B cell (primary cell): Measurements from ENCODE around the gene CABLES1. TPM values are rescaled to one million over a fixed set of nuclear protein-coding genes. Genes with fewer than 3 reads are reported as not detected.

Experiments
- ATAC-seq: fragments of 200-7000 bp; cut with Tn5 transposase; one replicate; pipeline ENCODE4 v1.10.0; 2021; ENCODE audit warnings: low read depth, mild to moderate bottlenecking, moderate number of reproducible peaks, moderate library complexity
- CTCF ChIA-PET: fragments of 350-600 bp; sonication (Branson Sonifier 250); formaldehyde crosslinking; loops from one replicate; lab custom pipeline; 2021; ENCODE audit warnings: antibody characterized with exemption, inconsistent platforms; lab: Charles Lee
- POLR2A ChIA-PET: fragments of 350-600 bp; sonication (Branson Sonifier 250); formaldehyde crosslinking; loops from one replicate; lab custom pipeline; 2021; ENCODE audit warnings: antibody characterized with exemption; lab: Charles Lee
- DNase-seq: peaks from one replicate; pipeline ENCODE4 v3.0.0; 2013
- H2AFZ ChIP-seq: 2 replicates; pipeline ENCODE4 v1.6.1; 2012; ENCODE audit warnings: mild to moderate bottlenecking, low read depth, low read length; ENCODE audit not compliant: insufficient read depth, poor library complexity, severe bottlenecking
- H3K27ac ChIP-seq, 2 donors: 1 replicate in 1 of 2; 2 replicates in 1 of 2; pipeline ENCODE4 v1.5.1; 2012 to 2013; ENCODE audit warnings: low read length in 2 of 2, mild to moderate bottlenecking in 2 of 2, moderate library complexity in 1 of 2
- H3K27me3 ChIP-seq, 4 experiments: fragments of 200-600 bp in 1 of 4; sonication (generic) in 1 of 4; replicated peaks in 1 of 4; 1 replicate in 2 of 4; 2 replicates in 2 of 4; pipeline versions ENCODE4 v1.6.1 to v1.7.0; 2013 to 2016; ENCODE audit warnings: low read length in 3 of 4, mild to moderate bottlenecking in 2 of 4, mixed read lengths in 1 of 4, moderate library complexity in 1 of 4; ENCODE audit not compliant: insufficient read depth in 4 of 4, control insufficient read depth in 3 of 4; ENCODE audit errors: control extremely low read depth in 1 of 4
- H3K36me3 ChIP-seq, 2 experiments: replicated peaks in 1 of 2; 1 replicate in 1 of 2; 2 replicates in 1 of 2; pipeline versions ENCODE4 v1.6.1 to v1.7.1; 2013; ENCODE audit warnings: low read length in 1 of 2; ENCODE audit not compliant: insufficient read depth in 2 of 2, control insufficient read depth in 1 of 2; ENCODE audit errors: control extremely low read depth in 1 of 2, extremely low read depth in 1 of 2
- H3K4me1 ChIP-seq, 2 donors: fragments of 200-600 bp in 1 of 2; sonication (generic) in 1 of 2; 1 replicate in 1 of 2; 2 replicates in 1 of 2; pipeline versions ENCODE4 v1.5.1 to v1.6.1; 2013 to 2017; ENCODE audit warnings: low read length in 2 of 2; ENCODE audit not compliant: control insufficient read depth in 2 of 2, insufficient read depth in 2 of 2
- H3K4me2 ChIP-seq: replicated peaks from 2 replicates; pipeline ENCODE3; 2012; ENCODE audit warnings: mild to moderate bottlenecking, low read depth, low read length; ENCODE audit not compliant: poor library complexity, severe bottlenecking
- H3K4me3 ChIP-seq, 5 experiments: fragments of 200-600 bp in 1 of 5; sonication (generic) in 1 of 5; 1 replicate in 3 of 5; 2 replicates in 2 of 5; pipeline versions ENCODE4 v1.5.1 to v1.7.0; 2011 to 2016; ENCODE audit warnings: low read length in 4 of 5, mild to moderate bottlenecking in 4 of 5, low read depth in 2 of 5, control low read depth in 1 of 5, moderate library complexity in 1 of 5; ENCODE audit not compliant: insufficient read depth in 1 of 5; ENCODE audit errors: control extremely low read depth in 1 of 5, extremely low read depth in 1 of 5
- H3K79me2 ChIP-seq: fragments of 200-600 bp; sonication (generic); one replicate; pipeline ENCODE4 v1.6.0; 2016; ENCODE audit warnings: low read length; ENCODE audit not compliant: control insufficient read depth, insufficient read depth
- H3K9ac ChIP-seq: fragments of 200-600 bp; sonication (generic); 2 replicates; pipeline ENCODE4 v1.6.1; 2017; ENCODE audit warnings: mild to moderate bottlenecking, low read length, moderate library complexity
- H3K9me3 ChIP-seq, 3 donors: one replicate each; pipeline versions ENCODE4 v1.6.1 to v1.7.1; 2013; ENCODE audit warnings: low read length in 2 of 3; ENCODE audit not compliant: control insufficient read depth in 2 of 3, insufficient read depth in 1 of 3; ENCODE audit errors: control extremely low read depth in 1 of 3
- H4K20me1 ChIP-seq: 2 replicates; pipeline ENCODE4 v1.6.0; 2012; ENCODE audit warnings: mild to moderate bottlenecking, low read length; ENCODE audit not compliant: insufficient read depth, control insufficient read depth, poor library complexity, severe bottlenecking
- H3K27ac Mint-ChIP-seq: one replicate; pipeline ENCODE4 v1.8.0; 2021; ENCODE audit warnings: mixed read lengths
- H3K27me3 Mint-ChIP-seq: one replicate; pipeline ENCODE4 v1.8.0; 2021; ENCODE audit warnings: mixed read lengths
- H3K4me1 Mint-ChIP-seq: one replicate; pipeline ENCODE4 v1.8.0; 2021; ENCODE audit warnings: mixed read lengths
- H3K4me3 Mint-ChIP-seq: one replicate; pipeline ENCODE4 v1.8.0; 2021; ENCODE audit warnings: mixed read lengths
- H3K9me3 Mint-ChIP-seq: one replicate; pipeline ENCODE4 v1.8.0; 2022; ENCODE audit warnings: mixed read lengths; ENCODE audit not compliant: insufficient read depth
- CTCF ChIP-seq: fragments of 200-600 bp; IDR thresholded peaks from one replicate; pipeline ENCODE4 v1.8.0; 2022; ENCODE audit warnings: antibody characterized with exemption, mild to moderate bottlenecking
- EZH2 ChIP-seq: IDR thresholded peaks from 2 replicates; pipeline ENCODE4 v1.6.1; 2012; ENCODE audit warnings: borderline replicate concordance, low read depth, mild to moderate bottlenecking, moderate library complexity, low read length; ENCODE audit not compliant: insufficient read depth, poor library complexity, severe bottlenecking
- WGBS: methylation state at CpG from one replicate; pipeline ENCODE4 v1.1.5; 2013; ENCODE audit warnings: missing lambda C conversion rate; ENCODE audit not compliant: insufficient coverage; 5-methylcytosine and 5-hydroxymethylcytosine counted together
- intact Hi-C: fragments of 100-400 bp; cut with micrococcal nuclease; formaldehyde crosslinking; loops from one replicate; pipeline ENCODE4 v1.10.0; 2022
- polyA plus RNA-seq: library from polyadenylated mRNA; depleted of rRNA; stranded (reverse); fragments of >200 nt; gene quantifications from 2 replicates; pipeline ENCODE4 v1.2.3, GENCODE V29; 2012
- total RNA-seq, 2 donors: library from RNA; stranded (reverse); fragments of 120-200 nt in 1 of 2; gene quantifications; 1 replicate in 1 of 2; 2 replicates in 1 of 2; pipeline versions ENCODE4 v1.2.3 to v1.2.4, GENCODE V29; 2013 to 2022

CABLES1 gene
- total and polyA plus RNA-seq, 2 donors (not counting 1 experiment from before 2014, with no cell fraction given): 0.30 to 56.3 TPM

GRCh38 chr18:23196119-23197007 lies 61.1 kb downstream of the CABLES1 start:
- intact Hi-C loops: no loop called here
- TF ChIP-seq EZH2 (no peak), CTCF (no peak)
- 92% methylated on average over 17 of the region's 22 CpGs for WGBS
- no peaks in the 10 kb centered on the region for H4K20me1 ChIP-seq
- no peak overlapping the region for H3K4me3 ChIP-seq
- no peak overlapping the region for H2AFZ ChIP-seq
- H3K27me3 ChIP-seq: no peaks in the 10 kb centered on the region
- H3K4me2 ChIP-seq: no peak overlapping the region
- H3K36me3 ChIP-seq: no peaks in the 10 kb centered on the region
- no peaks in the 10 kb centered on the region for H3K9me3 ChIP-seq
- Mint-ChIP-seq H3K4me1 (peaks cover 4% of the 10 kb centered on the region), H3K27ac (no peak overlapping the region), H3K27me3 (peaks cover 14% of the 10 kb centered on the region), H3K9me3 (no peaks in the 10 kb centered on the region), H3K4me3 (no peak overlapping the region)
- no peaks in the 10 kb centered on the region for H3K79me2 ChIP-seq
- no peak overlapping the region for H3K9ac ChIP-seq
- no peak overlapping the region for H3K27ac ChIP-seq
- no peak for DNase-seq
- CTCF ChIA-PET: no interaction called here
- no peak for ATAC-seq
- H3K4me1 ChIP-seq: no peaks in the 10 kb centered on the region
- POLR2A ChIA-PET: interaction anchor here (0.6 kb wide), 2 partner anchors 9 to 28 kb away, joined by 3 to 4 read pairs; no protein-coding TSS in a partner anchor

- CTCF ChIA-PET: no interaction called here
- intact Hi-C loops: no loop called here
- Histone ChIP-seq H3K27ac (no peak overlapping the region), H2AFZ (no peak overlapping the region), H3K9ac (no peak overlapping the region), H3K27me3 (no peaks in the 10 kb centered on the region), H3K4me2 (no peak overlapping the region), H4K20me1 (no peaks in the 10 kb centered on the region), H3K4me1 (no peaks in the 10 kb centered on the region), H3K9me3 (no peaks in the 10 kb centered on the region), H3K79me2 (no peaks in the 10 kb centered on the region), H3K4me3 (no peak overlapping the region), H3K36me3 (no peaks in the 10 kb centered on the region)
- Mint-ChIP-seq H3K27me3 (peaks cover 31% of the 10 kb centered on the region), H3K9me3 (peaks cover 2% of the 10 kb centered on the region), H3K27ac (no peak overlapping the region), H3K4me3 (no peak overlapping the region), H3K4me1 (peaks cover 3% of the 10 kb centered on the region)
- POLR2A ChIA-PET: no interaction called here
- no peak for TF ChIP-seq EZH2
- no peak for TF ChIP-seq CTCF
- no peak for DNase-seq
- 100% methylated on average over 2 of the region's 5 CpGs for WGBS
- ATAC-seq: no peak
These were observed 63.0 kb downstream of the CABLES1 start for GRCh38 chr18:23198217-23198845.
